Measurements from ENCODE around the gene TPSB2. TPM values are rescaled to one million over a fixed set of nuclear protein-coding genes. Genes with fewer than 3 reads are reported as not detected.

Gene TPSB2
- total RNA-seq, 1 experiment from 2014 or later: not detected

DNA sequence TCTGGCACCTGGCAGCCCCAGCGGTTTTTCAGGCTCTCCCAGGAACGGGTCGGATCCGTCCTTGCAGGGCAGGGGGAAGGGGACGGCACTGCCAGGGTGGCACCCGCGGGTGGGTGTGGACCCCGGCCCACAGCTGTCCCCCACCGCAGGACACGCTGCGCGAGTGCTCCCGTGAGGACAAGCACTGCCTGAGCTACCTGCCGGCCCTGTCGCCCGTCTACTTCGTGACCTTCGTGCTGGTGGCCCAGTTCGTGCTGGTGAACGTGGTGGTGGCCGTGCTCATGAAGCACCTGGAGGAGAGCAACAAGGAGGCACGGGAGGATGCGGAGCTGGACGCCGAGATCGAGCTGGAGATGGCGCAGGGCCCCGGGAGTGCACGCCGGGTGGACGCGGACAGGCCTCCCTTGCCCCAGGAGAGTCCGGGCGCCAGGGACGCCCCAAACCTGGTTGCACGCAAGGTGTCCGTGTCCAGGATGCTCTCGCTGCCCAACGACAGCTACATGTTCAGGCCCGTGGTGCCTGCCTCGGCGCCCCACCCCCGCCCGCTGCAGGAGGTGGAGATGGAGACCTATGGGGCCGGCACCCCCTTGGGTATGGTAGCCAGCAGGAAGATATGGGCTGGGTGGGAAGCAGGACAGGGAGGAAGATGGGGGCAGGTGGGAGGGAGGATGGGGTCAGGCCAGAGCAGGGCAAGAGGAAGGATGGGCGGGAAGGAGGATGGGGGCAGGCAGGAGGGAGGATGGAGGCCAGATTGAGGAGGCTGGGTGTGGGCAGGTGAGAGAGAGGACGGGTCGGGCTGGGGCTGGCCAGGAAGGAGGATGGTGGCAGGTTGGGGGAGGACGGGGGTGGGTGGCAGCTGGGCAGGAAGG lies 11.7 kb downstream of the TPSB2 start:
- H3K9me2 ChIP-seq (replicated peaks; ENCODE audit: low read length): no peaks in the 10 kb centered on the region
- no peaks in the 10 kb centered on the region for H4K20me1 ChIP-seq (ENCODE audit: low read length)
- no peaks in the 10 kb centered on the region for H3K4me1 ChIP-seq (ENCODE audit: insufficient read depth, low read length)
- H3K27ac ChIP-seq (ENCODE audit: low read length): no peak overlapping the region
- no TSS peak for BruUV-seq (replicated peaks)
- H3K79me2 ChIP-seq (ENCODE audit: low read length): no peaks in the 10 kb centered on the region
- no peak for ATAC-seq
- no peak overlapping the region for H3K4me3 ChIP-seq (ENCODE audit: low read length)
- H3F3A ChIP-seq (ENCODE audit: low read length, unreplicated experiment): no peaks in the 10 kb centered on the region
- DNase-seq: no peak
- H3K9ac ChIP-seq (ENCODE audit: low read length): no peak overlapping the region
- CTCF ChIA-PET: no interaction called here
- no peak overlapping the region for H2AFZ ChIP-seq (ENCODE audit: low read length)
- POLR2A ChIA-PET (ENCODE audit: unreplicated experiment): no interaction called here
- H3K27me3 ChIP-seq (ENCODE audit: low read length): no peaks in the 10 kb centered on the region
- intact Hi-C loops (cut with micrococcal nuclease): no loop called here
- no peaks in the 10 kb centered on the region for H3K36me3 ChIP-seq (ENCODE audit: low read depth, low read length)
- no peaks in the 10 kb centered on the region for H3K9me3 ChIP-seq (ENCODE audit: low read length)
- TF ChIP-seq, protein P1, sequence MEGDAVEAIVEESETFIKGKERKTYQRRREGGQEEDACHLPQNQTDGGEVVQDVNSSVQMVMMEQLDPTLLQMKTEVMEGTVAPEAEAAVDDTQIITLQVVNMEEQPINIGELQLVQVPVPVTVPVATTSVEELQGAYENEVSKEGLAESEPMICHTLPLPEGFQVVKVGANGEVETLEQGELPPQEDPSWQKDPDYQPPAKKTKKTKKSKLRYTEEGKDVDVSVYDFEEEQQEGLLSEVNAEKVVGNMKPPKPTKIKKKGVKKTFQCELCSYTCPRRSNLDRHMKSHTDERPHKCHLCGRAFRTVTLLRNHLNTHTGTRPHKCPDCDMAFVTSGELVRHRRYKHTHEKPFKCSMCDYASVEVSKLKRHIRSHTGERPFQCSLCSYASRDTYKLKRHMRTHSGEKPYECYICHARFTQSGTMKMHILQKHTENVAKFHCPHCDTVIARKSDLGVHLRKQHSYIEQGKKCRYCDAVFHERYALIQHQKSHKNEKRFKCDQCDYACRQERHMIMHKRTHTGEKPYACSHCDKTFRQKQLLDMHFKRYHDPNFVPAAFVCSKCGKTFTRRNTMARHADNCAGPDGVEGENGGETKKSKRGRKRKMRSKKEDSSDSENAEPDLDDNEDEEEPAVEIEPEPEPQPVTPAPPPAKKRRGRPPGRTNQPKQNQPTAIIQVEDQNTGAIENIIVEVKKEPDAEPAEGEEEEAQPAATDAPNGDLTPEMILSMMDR (conservative IDR thresholded peaks at IDR 0.05; ENCODE audit: low read depth, low read length): no peak
- no peak for TF ChIP-seq EZH2 (IDR thresholded peaks at IDR 0.05; ENCODE audit: low read length, unreplicated experiment)
- no peak for TF ChIP-seq EZH2phosphoT487 (IDR thresholded peaks at IDR 0.05; ENCODE audit: borderline replicate concordance, low read length)
- no peak overlapping the region for H3K4me2 ChIP-seq (ENCODE audit: low read length)

GRCh38 chr16:1217526-1217925 lies 12.5 kb downstream of the TPSB2 start:
- H3K36me3 ChIP-seq (ENCODE audit: low read depth, low read length): no peaks in the 10 kb centered on the region
- H3K79me2 ChIP-seq (ENCODE audit: low read length): no peaks in the 10 kb centered on the region
- TF ChIP-seq EZH2 (IDR thresholded peaks at IDR 0.05; ENCODE audit: low read length, unreplicated experiment): no peak
- no peak for TF ChIP-seq EZH2phosphoT487 (IDR thresholded peaks at IDR 0.05; ENCODE audit: borderline replicate concordance, low read length)
- TF ChIP-seq, protein P1 (conservative IDR thresholded peaks at IDR 0.05; ENCODE audit: low read depth, low read length): no peak
- H3F3A ChIP-seq (ENCODE audit: low read length, unreplicated experiment): no peaks in the 10 kb centered on the region
- H3K27ac ChIP-seq (ENCODE audit: low read length): no peak overlapping the region
- POLR2A ChIA-PET (ENCODE audit: unreplicated experiment): no interaction called here
- no peaks in the 10 kb centered on the region for H3K27me3 ChIP-seq (ENCODE audit: low read length)
- H3K9me3 ChIP-seq (ENCODE audit: low read length): no peaks in the 10 kb centered on the region
- H3K4me2 ChIP-seq (ENCODE audit: low read length): no peak overlapping the region
- no peak overlapping the region for H2AFZ ChIP-seq (ENCODE audit: low read length)
- no peaks in the 10 kb centered on the region for H3K4me1 ChIP-seq (ENCODE audit: insufficient read depth, low read length)
- no peaks in the 10 kb centered on the region for H4K20me1 ChIP-seq (ENCODE audit: low read length)
- H3K9ac ChIP-seq (ENCODE audit: low read length): no peak overlapping the region
- no peak for DNase-seq
- BruUV-seq (replicated peaks): no TSS peak
- CTCF ChIA-PET: no interaction called here
- no peaks in the 10 kb centered on the region for H3K9me2 ChIP-seq (replicated peaks; ENCODE audit: low read length)
- H3K4me3 ChIP-seq (ENCODE audit: low read length): no peak overlapping the region
- ATAC-seq: no peak
- intact Hi-C loops (cut with micrococcal nuclease): no loop called here

GRCh38 chr16:1216681-1217400 lies 13.1 kb downstream of the TPSB2 start:
- Histone ChIP-seq H3K36me3 (ENCODE audit: low read depth, low read length) (no peaks in the 10 kb centered on the region), H2AFZ (ENCODE audit: low read length) (no peak overlapping the region), H3K4me2 (ENCODE audit: low read length) (no peak overlapping the region), H3K27me3 (ENCODE audit: low read length) (no peaks in the 10 kb centered on the region), H3K9ac (ENCODE audit: low read length) (no peak overlapping the region), H3K4me1 (ENCODE audit: insufficient read depth, low read length) (no peaks in the 10 kb centered on the region), H3K27ac (ENCODE audit: low read length) (no peak overlapping the region), H3F3A (ENCODE audit: low read length, unreplicated experiment) (no peaks in the 10 kb centered on the region), H3K4me3 (ENCODE audit: low read length) (no peak overlapping the region), H4K20me1 (ENCODE audit: low read length) (no peaks in the 10 kb centered on the region), H3K9me3 (ENCODE audit: low read length) (no peaks in the 10 kb centered on the region), H3K9me2 (replicated peaks; ENCODE audit: low read length) (no peaks in the 10 kb centered on the region), H3K79me2 (ENCODE audit: low read length) (no peaks in the 10 kb centered on the region)
- ATAC-seq (no peak), DNase-seq (no peak)
- CTCF ChIA-PET: no interaction called here
- intact Hi-C loops (cut with micrococcal nuclease): no loop called here
- POLR2A ChIA-PET (ENCODE audit: unreplicated experiment): no interaction called here
- BruUV-seq (replicated peaks): no TSS peak
- TF ChIP-seq, protein P1 (conservative IDR thresholded peaks at IDR 0.05; ENCODE audit: low read depth, low read length): no peak
